ENCODE data around the gene CGRRF1. TPM values are rescaled to one million over a fixed set of nuclear protein-coding genes. Genes with fewer than 3 reads are reported as not detected.

CGRRF1 gene
- polyA plus RNA-seq, 1 of the 3 experiments (the other 2 are of a cell fraction) = 6.4 TPM

DNA sequence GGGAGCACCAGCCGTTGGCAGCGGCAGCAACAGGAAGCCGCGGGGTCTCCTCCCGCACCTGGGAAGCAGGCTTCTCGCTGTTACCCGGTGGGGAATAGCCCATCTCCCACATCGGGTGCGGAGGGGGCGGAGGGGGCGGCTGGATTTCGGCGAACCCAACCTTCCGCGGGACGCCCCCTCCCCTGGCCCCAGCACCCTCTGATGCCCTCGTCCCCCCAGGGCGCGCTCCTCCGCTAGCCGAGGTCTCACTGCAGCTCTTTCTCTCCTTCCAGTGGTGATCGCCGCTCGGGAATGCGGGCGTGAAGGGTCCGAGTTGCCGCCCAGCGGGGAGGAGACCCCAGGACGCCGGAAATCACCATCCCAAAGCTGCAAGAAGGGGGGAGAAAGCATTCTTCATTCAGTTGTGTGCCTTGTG is 57.5 kb downstream of the CGRRF1 start:
- H3K79me2 ChIP-seq (ENCODE audit: insufficient read depth) = peaks cover 72% of the 10 kb centered on the region
- H3F3A ChIP-seq (replicated peaks; ENCODE audit: insufficient read depth) = peaks cover 45% of the 10 kb centered on the region
- no peak overlapping the region for H2AFZ ChIP-seq (ENCODE audit: low read depth)
- 4% methylated on average over 4 of the region's 31 CpGs for WGBS (ENCODE audit: low lambda C conversion rate)
- CTCF ChIA-PET = interaction anchor here (0.7 to 7.3 kb wide), 18 partner anchors 110 to 460 kb away, joined by 3 to 171 read pairs (median 4); partner anchors contain the start of genes SOCS4 and WDHD1
- peak overlapping the region; percentile 79 for H3K4me2 ChIP-seq
- no peaks in the 10 kb centered on the region for H3K9me2 ChIP-seq
- no peaks in the 10 kb centered on the region for H3K9me3 ChIP-seq
- H3K9ac ChIP-seq = peak overlapping the region; percentile 95
- DNase-seq = peak; percentile 76
- H4K20me1 ChIP-seq (ENCODE audit: insufficient read depth) = peaks cover 21% of the 10 kb centered on the region
- H3K4me1 ChIP-seq (ENCODE audit: control insufficient read depth in 1 of 2, insufficient read depth in 2 of 2, low read depth in 1 of 2, low read length in 1 of 2) = peaks cover 22 to 25% of the 10 kb centered on the region in 2 experiments
- peak overlapping the region; percentile 82 to 93 for H3K27ac ChIP-seq (ENCODE audit: low read depth in 2 of 2, low read length in 1 of 2)
- H3K36me3 ChIP-seq (replicated peaks in 1 of 2; ENCODE audit: control insufficient read depth in 1 of 2, insufficient read depth in 2 of 2, low read length in 1 of 2) = peaks cover 14 to 15% of the 10 kb centered on the region in 2 experiments
- no peaks in the 10 kb centered on the region for H3K27me3 ChIP-seq (ENCODE audit: insufficient read depth)
- TF ChIP-seq GABPA (IDR thresholded peaks at IDR 0.05; ENCODE audit: low read depth) (no peak), YY1 (IDR thresholded peaks at IDR 0.05; ENCODE audit: low read depth) (no peak), NFIC (IDR thresholded peaks at IDR 0.05; ENCODE audit: borderline replicate concordance) (no peak), EP300 (IDR thresholded peaks at IDR 0.05; ENCODE audit: borderline replicate concordance in 1 of 2, low read depth in 1 of 2, low read length in 1 of 2) (0 out of 4 replicates have a peak, but pooled peaks of 1 of the 2 experiments have one; percentile 6), FOXJ3 (CRISPR knock-in tag; IDR thresholded peaks at IDR 0.05) (no peak), ELF1 (IDR thresholded peaks at IDR 0.05) (no peak), FOSL2 (IDR thresholded peaks at IDR 0.05; ENCODE audit: borderline replicate concordance, low read depth) (no peak), TAF1 (IDR thresholded peaks at IDR 0.05; ENCODE audit: borderline replicate concordance, low read depth, low read length) (no peak; the same call in 1 of the 2 replicates), MEF2A (IDR thresholded peaks at IDR 0.05; ENCODE audit: borderline replicate concordance, low read depth) (no peak), SIN3A (IDR thresholded peaks at IDR 0.05; ENCODE audit: borderline replicate concordance, low read depth, low read length) (no peak; the same call in 1 of the 2 replicates), FOXM1 (IDR thresholded peaks at IDR 0.05; ENCODE audit: low read depth) (no peak), RAD21 (IDR thresholded peaks at IDR 0.05; ENCODE audit: low read length) (no peak), SMC3 (IDR thresholded peaks at IDR 0.05; ENCODE audit: low read depth, low read length) (peak; percentile 8; the same call in 1 of the 2 replicates)
- TF ChIP-seq, protein P1, sequence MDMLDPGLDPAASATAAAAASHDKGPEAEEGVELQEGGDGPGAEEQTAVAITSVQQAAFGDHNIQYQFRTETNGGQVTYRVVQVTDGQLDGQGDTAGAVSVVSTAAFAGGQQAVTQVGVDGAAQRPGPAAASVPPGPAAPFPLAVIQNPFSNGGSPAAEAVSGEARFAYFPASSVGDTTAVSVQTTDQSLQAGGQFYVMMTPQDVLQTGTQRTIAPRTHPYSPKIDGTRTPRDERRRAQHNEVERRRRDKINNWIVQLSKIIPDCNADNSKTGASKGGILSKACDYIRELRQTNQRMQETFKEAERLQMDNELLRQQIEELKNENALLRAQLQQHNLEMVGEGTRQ (IDR thresholded peaks at IDR 0.05; ENCODE audit: borderline replicate concordance, low read depth, low read length) = no peak
- TF ChIP-seq, protein P2, sequence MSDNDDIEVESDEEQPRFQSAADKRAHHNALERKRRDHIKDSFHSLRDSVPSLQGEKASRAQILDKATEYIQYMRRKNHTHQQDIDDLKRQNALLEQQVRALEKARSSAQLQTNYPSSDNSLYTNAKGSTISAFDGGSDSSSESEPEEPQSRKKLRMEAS (IDR thresholded peaks at IDR 0.05; ENCODE audit: low read depth) = no peak
- H3K4me3 ChIP-seq (ENCODE audit: low read depth in 2 of 2, low read length in 1 of 2) = peak overlapping the region; percentile 70 to 73
- POLR2A ChIA-PET = interaction anchor here (0.6 to 3.5 kb wide), 5 partner anchors 118 to 693 kb away, joined by 3 to 18 read pairs (median 9); no protein-coding TSS in a partner anchor
